ENCODE measurements around the gene KPNB1. TPM values are rescaled to one million over a fixed set of nuclear protein-coding genes. Genes with fewer than 3 reads are reported as not detected.
A peak's percentile ranks its signal among the peaks of the same experiment; 100 is the strongest.

Gene KPNB1
- total RNA-seq, 4 donors from 2014 or later, result 164 to 205 (median 181) TPM

- no peak for DNase-seq (ENCODE audit: low spot score in 2 of 2)
Measured at GRCh38 chr17:47697906-47698711, 48.4 kb downstream of the KPNB1 start.

GRCh38 chr17:47698749-47699535, 49.2 kb downstream of the KPNB1 start:
- peak in 1 of 2 donors; percentile 59 for DNase-seq (ENCODE audit: low spot score in 2 of 2)
- H3K9me3 ChIP-seq, result no peaks in the 10 kb centered on the region
- no peak overlapping the region for H3K27ac ChIP-seq
- WGBS, 2 donors, result 60 to 62% methylated on average over 24 to 25 of the region's 25 CpGs
- no peaks in the 10 kb centered on the region for H3K27me3 ChIP-seq
- H3K4me3 ChIP-seq, result no peak overlapping the region
- peaks cover 0 to 42% (median 15%) of the 10 kb centered on the region in 4 donors for H3K4me1 ChIP-seq
- H3K36me3 ChIP-seq, result peaks cover 0 to 29% (median 0%) of the 10 kb centered on the region in 3 donors
- TF ChIP-seq CTCF (IDR thresholded peaks at IDR 0.05) (peak; percentile 68 to 99 (median 96)), POLR2A (IDR thresholded peaks at IDR 0.05) (no peak), EP300 (IDR thresholded peaks at IDR 0.05) (no peak)

More at GRCh38 chr17:47697906-47698711, 48.4 kb downstream of the KPNB1 start:
- Histone ChIP-seq H3K9me3 (no peaks in the 10 kb centered on the region), H3K27ac (no peak overlapping the region), H3K36me3 (peaks cover 0 to 29% (median 0%) of the 10 kb centered on the region in 3 donors), H3K4me3 (no peak overlapping the region), H3K27me3 (no peaks in the 10 kb centered on the region), H3K4me1 (peaks cover 0 to 44% (median 11%) of the 10 kb centered on the region in 4 donors)
- TF ChIP-seq CTCF (IDR thresholded peaks at IDR 0.05) (no peak), EP300 (IDR thresholded peaks at IDR 0.05) (no peak), POLR2A (IDR thresholded peaks at IDR 0.05) (no peak)
- 74 to 75% methylated on average over 6 to 9 of the region's 9 CpGs for WGBS, 2 donors

GRCh38 chr17:47699536-47699840, 49.8 kb downstream of the KPNB1 start:
- Histone ChIP-seq H3K4me3 (no peak overlapping the region), H3K27ac (no peak overlapping the region), H3K36me3 (peaks cover 0 to 29% (median 0%) of the 10 kb centered on the region in 3 donors), H3K9me3 (no peaks in the 10 kb centered on the region), H3K27me3 (no peaks in the 10 kb centered on the region), H3K4me1 (peaks cover 0 to 47% (median 17%) of the 10 kb centered on the region in 4 donors)
- 93 to 96% methylated on average over 4 of the region's 4 CpGs for WGBS, 2 donors
- TF ChIP-seq EP300 (IDR thresholded peaks at IDR 0.05) (no peak), CTCF (IDR thresholded peaks at IDR 0.05) (no peak), POLR2A (IDR thresholded peaks at IDR 0.05) (no peak)
- DNase-seq (ENCODE audit: low spot score in 2 of 2), result no peak

- no peak for DNase-seq (ENCODE audit: low spot score in 2 of 2)
- 84 to 88% methylated on average over 13 of the region's 13 CpGs for WGBS, 2 donors
- Histone ChIP-seq H3K4me1 (peaks cover 0 to 41% (median 15%) of the 10 kb centered on the region in 4 donors), H3K27ac (peak overlapping the region in 1 of 4 donors; percentile 32), H3K4me3 (no peak overlapping the region), H3K9me3 (no peaks in the 10 kb centered on the region), H3K36me3 (peaks cover 0 to 32% (median 0%) of the 10 kb centered on the region in 3 donors), H3K27me3 (no peaks in the 10 kb centered on the region)
- TF ChIP-seq CTCF (IDR thresholded peaks at IDR 0.05) (no peak), EP300 (IDR thresholded peaks at IDR 0.05) (no peak), POLR2A (IDR thresholded peaks at IDR 0.05) (no peak)
Measured at GRCh38 chr17:47700471-47701449, 51.0 kb downstream of the KPNB1 start.

All from tibial nerve (tissue), 4 donors.